Right forelimb (tissue), 1 donor: Measurements from ENCODE around the gene DHX30.
A peak's percentile ranks its signal among the peaks of the same experiment; 100 is the strongest.
"Not testable (repeated sequence)": the region's sequence is repeated elsewhere in the genome, so short reads cannot be mapped to it uniquely, and the experiment has no call there.

Experiments used
- DNase-seq: peaks from one replicate; pipeline ENCODE4 v3.0.0-alpha.2; 2018

DHX30 gene

GRCh38 chr3:47817609-47818008 is 14.7 kb downstream of the DHX30 start:
- DNase-seq = no peak

GRCh38 chr3:47824541-47825473 is 21.9 kb downstream of the DHX30 start:
- peak; percentile 87 for DNase-seq

- no peak for DNase-seq
These were observed 22.7 kb downstream of the DHX30 start for GRCh38 chr3:47825590-47825989.

- not testable (repeated sequence) for DNase-seq
These were observed 26.5 kb downstream of the DHX30 start for GRCh38 chr3:47829482-47829881.

GRCh38 chr3:47836986-47837385 is 34.0 kb downstream of the DHX30 start:
- DNase-seq = no peak

- no peak for DNase-seq
These were observed 35.6 kb downstream of the DHX30 start for GRCh38 chr3:47838503-47838902.

- DNase-seq = no peak
These were observed 38.9 kb downstream of the DHX30 start for GRCh38 chr3:47841786-47842349.

- DNase-seq = no peak
These were observed 43.4 kb downstream of the DHX30 start for GRCh38 chr3:47846186-47846879.

GRCh38 chr3:47846880-47847248 is 43.9 kb downstream of the DHX30 start:
- DNase-seq = no peak

GRCh38 chr3:47847260-47847659 is 44.3 kb downstream of the DHX30 start:
- no peak for DNase-seq

- DNase-seq = no peak
These were observed 45.0 kb downstream of the DHX30 start for GRCh38 chr3:47847801-47848518.

- no peak for DNase-seq
These were observed 45.7 kb downstream of the DHX30 start for GRCh38 chr3:47848599-47849117.

GRCh38 chr3:47849186-47849698 is 46.3 kb downstream of the DHX30 start:
- no peak for DNase-seq

- no peak for DNase-seq
These were observed 47.0 kb downstream of the DHX30 start for GRCh38 chr3:47849699-47850563.

GRCh38 chr3:47850564-47851410 is 47.8 kb downstream of the DHX30 start:
- no peak for DNase-seq

- DNase-seq = no peak
These were observed 49.1 kb downstream of the DHX30 start for GRCh38 chr3:47851888-47852603.

- no peak for DNase-seq
These were observed 50.0 kb downstream of the DHX30 start for GRCh38 chr3:47852604-47853602.

GRCh38 chr3:47854267-47854666 is 51.3 kb downstream of the DHX30 start:
- no peak for DNase-seq
